ENCODE data around the gene HOXB3.

Gene HOXB3

GRCh38 chr17:48595278-48595999 is 5.4 kb upstream of the HOXB3 start:
- Histone ChIP-seq H3K4me1 (ENCODE audit: control insufficient read depth, insufficient read depth, low read length) (peaks cover 42% of the 10 kb centered on the region), H3K4me3 (ENCODE audit: low read depth, low read length) (no peak overlapping the region), H3K9me3 (ENCODE audit: control insufficient read depth, insufficient read depth, low read depth, low read length) (no peaks in the 10 kb centered on the region), H3K27ac (ENCODE audit: extremely low read depth, low read depth, low read length) (peak overlapping the region; percentile 87; the same call in 1 of the 2 replicates), H3K36me3 (ENCODE audit: control insufficient read depth in 2 of 2, insufficient read depth in 1 of 2, low read length in 2 of 2) (peaks cover 5 to 46% of the 10 kb centered on the region in 2 experiments; a peak in 2 of 3 replicates)
- no peak for TF ChIP-seq SALL2 (tag by site-specific recombination; IDR thresholded peaks at IDR 0.05; ENCODE audit: borderline replicate concordance)
- TF ChIP-seq ZNF513 (tag by site-specific recombination; IDR thresholded peaks at IDR 0.05): peak; percentile 94
- peak; percentile 9; the same call in 1 of the 2 replicates for TF ChIP-seq ZNF600 (tag by site-specific recombination; IDR thresholded peaks at IDR 0.05)
- TF ChIP-seq ZNF707 (tag by site-specific recombination; IDR thresholded peaks at IDR 0.05): no peak
- TF ChIP-seq ZBTB17 (tag by site-specific recombination; IDR thresholded peaks at IDR 0.05): 0 out of 2 replicates have a peak, but pooled peaks have one; percentile 7
- 0 out of 2 replicates have a peak, but pooled peaks have one; percentile 9 for TF ChIP-seq ZBTB8A (tag by site-specific recombination; IDR thresholded peaks at IDR 0.05)
- peak; percentile 69; the same call in 1 of the 2 replicates for TF ChIP-seq REPIN1 (tag by site-specific recombination; IDR thresholded peaks at IDR 0.05; ENCODE audit: low read depth)
- TF ChIP-seq ZNF555 (tag by site-specific recombination; conservative IDR thresholded peaks at IDR 0.05): no peak
- ChIA-PET CTCF (interaction anchor here (0.6 to 6.0 kb wide), 11 partner anchors 23 to 578 kb away, joined by 3 to 52 read pairs (median 5); no protein-coding TSS in a partner anchor), POLR2A (no interaction called here)

GRCh38 chr17:48594538-48595277 is 4.7 kb upstream of the HOXB3 start:
- ChIA-PET CTCF (interaction anchor here (0.6 to 6.0 kb wide), 21 partner anchors 12 to 380 kb away, joined by 3 to 52 read pairs (median 6); no protein-coding TSS in a partner anchor), POLR2A (no interaction called here)
- Histone ChIP-seq H3K4me1 (ENCODE audit: control insufficient read depth, insufficient read depth, low read length) (peaks cover 38% of the 10 kb centered on the region), H3K27ac (ENCODE audit: extremely low read depth, low read depth, low read length) (peak overlapping the region; percentile 68), H3K36me3 (ENCODE audit: control insufficient read depth in 2 of 2, insufficient read depth in 1 of 2, low read length in 2 of 2) (peaks cover 5 to 46% of the 10 kb centered on the region in 2 experiments; a peak in 2 of 3 replicates), H3K9me3 (ENCODE audit: control insufficient read depth, insufficient read depth, low read depth, low read length) (no peaks in the 10 kb centered on the region), H3K4me3 (ENCODE audit: low read depth, low read length) (no peak overlapping the region)
- no peak for TF ChIP-seq ZNF555 (tag by site-specific recombination; conservative IDR thresholded peaks at IDR 0.05)
- no peak for TF ChIP-seq ZNF501 (tag by site-specific recombination; IDR thresholded peaks at IDR 0.05)
- no peak for TF ChIP-seq ZSCAN4 (tag by site-specific recombination; IDR thresholded peaks at IDR 0.05)
- peak; percentile 88 for TF ChIP-seq ZNF335 (tag by site-specific recombination; conservative IDR thresholded peaks at IDR 0.05)
- TF ChIP-seq SCRT2 (tag by site-specific recombination; IDR thresholded peaks at IDR 0.05): no peak
- no peak for TF ChIP-seq ZNF16 (tag by site-specific recombination; IDR thresholded peaks at IDR 0.05; ENCODE audit: low read depth)
- no peak for TF ChIP-seq ZNF843 (tag by site-specific recombination; IDR thresholded peaks at IDR 0.05)
- no peak for TF ChIP-seq ZNF175 (tag by site-specific recombination; IDR thresholded peaks at IDR 0.05)
- TF ChIP-seq ZNF292 (tag by site-specific recombination; IDR thresholded peaks at IDR 0.05; ENCODE audit: borderline replicate concordance, low read depth): no peak
- peak; percentile 11; the same call in 1 of the 2 replicates for TF ChIP-seq ZBTB20 (tag by site-specific recombination; IDR thresholded peaks at IDR 0.05)
- TF ChIP-seq ZNF148 (tag by site-specific recombination; IDR thresholded peaks at IDR 0.05; ENCODE audit: borderline replicate concordance): no peak
- TF ChIP-seq ZNF362 (tag by site-specific recombination; IDR thresholded peaks at IDR 0.05): no peak
- 0 out of 2 replicates have a peak, but pooled peaks have one; percentile 36 for TF ChIP-seq PRDM4 (tag by site-specific recombination; IDR thresholded peaks at IDR 0.05)
- no peak for TF ChIP-seq KLF17 (tag by site-specific recombination; IDR thresholded peaks at IDR 0.05)
- 0 out of 2 replicates have a peak, but pooled peaks have one; percentile 8 for TF ChIP-seq ZNF600 (tag by site-specific recombination; IDR thresholded peaks at IDR 0.05)

Data from HEK293 (cell line).